ENCODE results near the gene PPY.
A peak's percentile ranks its signal among the peaks of the same experiment; 100 is the strongest.
"Not testable (repeated sequence)": the region's sequence is repeated elsewhere in the genome, so short reads cannot be mapped to it uniquely, and the experiment has no call there.

The PPY gene

GRCh38 chr17:43942051-43942685 lies at the start of gene PPY:
PPY (minus strand) TSS chr17:43942476; CDS start chr17:43941654, 822 bp downstream.
- DNase-seq = no peak

- DNase-seq = no peak
Measured at GRCh38 chr17:43988301-43988700, 46.0 kb upstream of the PPY start.

- no peak for DNase-seq
Measured at GRCh38 chr17:43987131-43988021, 45.1 kb upstream of the PPY start.

GRCh38 chr17:43986225-43986981 lies 44.1 kb upstream of the PPY start:
- no peak for DNase-seq

- no peak for DNase-seq
Measured at GRCh38 chr17:43984521-43984920, 42.2 kb upstream of the PPY start.

GRCh38 chr17:43983515-43984411 lies 41.5 kb upstream of the PPY start:
- peak; percentile 29 for DNase-seq

GRCh38 chr17:43983196-43983514 lies 40.9 kb upstream of the PPY start:
- no peak for DNase-seq

GRCh38 chr17:43982171-43982570 lies 39.9 kb upstream of the PPY start:
- DNase-seq = no peak

GRCh38 chr17:43979671-43980070 lies 37.4 kb upstream of the PPY start:
- no peak for DNase-seq

- DNase-seq = no peak
Measured at GRCh38 chr17:43979011-43979410, 36.7 kb upstream of the PPY start.

- DNase-seq = no peak
Measured at GRCh38 chr17:43978078-43978477, 35.8 kb upstream of the PPY start.

- no peak for DNase-seq
Measured at GRCh38 chr17:43976963-43977837, 34.9 kb upstream of the PPY start.

GRCh38 chr17:43975898-43976297 lies 33.6 kb upstream of the PPY start:
- no peak for DNase-seq

GRCh38 chr17:43974382-43975266 lies 32.3 kb upstream of the PPY start:
- DNase-seq = no peak

GRCh38 chr17:43972444-43973212 lies 30.4 kb upstream of the PPY start:
- DNase-seq = not testable (repeated sequence)

- not testable (repeated sequence) for DNase-seq
Measured at GRCh38 chr17:43971436-43971835, 29.2 kb upstream of the PPY start.

- no peak for DNase-seq
Measured at GRCh38 chr17:43970366-43970765, 28.1 kb upstream of the PPY start.

GRCh38 chr17:43967251-43967875 lies 25.1 kb upstream of the PPY start:
- DNase-seq = no peak

- no peak for DNase-seq
Measured at GRCh38 chr17:43966276-43966675, 24.0 kb upstream of the PPY start.
